WTC11 (cell line): ENCODE data around the gene TYSND1.

ENCODE experiments used
- CREB1 ChIP-seq: sonication (generic); formaldehyde crosslinking; IDR thresholded peaks from 2 replicates; pipeline ENCODE4 v1.8.0; 2023; ENCODE audit warnings: mild to moderate bottlenecking, missing genetic modification reagents
- CTCF ChIP-seq: fragments of 200-600 bp; IDR thresholded peaks from 2 replicates; pipeline ENCODE4 v1.8.0; 2022; ENCODE audit warnings: antibody characterized with exemption
- ESRRA ChIP-seq: sonication (generic); formaldehyde crosslinking; IDR thresholded peaks from 2 replicates; pipeline ENCODE4 v1.8.1; 2022; ENCODE audit warnings: mild to moderate bottlenecking, missing genetic modification reagents, borderline replicate concordance
- ETV6 ChIP-seq: sonication (generic); formaldehyde crosslinking; IDR thresholded peaks from 2 replicates; pipeline ENCODE4 v1.8.1; 2022; ENCODE audit warnings: mild to moderate bottlenecking, missing genetic modification reagents
- GRHL2 ChIP-seq: fragments of 250-450 bp; sonication (Bioruptor Pico); IDR thresholded peaks from 2 replicates; pipeline ENCODE4 v1.8.0; 2022; ENCODE audit warnings: mild to moderate bottlenecking, moderate library complexity; ENCODE audit not compliant: insufficient replicate concordance, severe bottlenecking
- JUN ChIP-seq: sonication (generic); formaldehyde crosslinking; IDR thresholded peaks from 2 replicates; pipeline ENCODE4 v1.8.0; 2023; ENCODE audit warnings: mild to moderate bottlenecking, missing genetic modification reagents
- NFE2L1 ChIP-seq: sonication (generic); formaldehyde crosslinking; IDR thresholded peaks from 2 replicates; pipeline ENCODE4 v1.8.1; 2023; ENCODE audit warnings: missing genetic modification reagents
- SP1 ChIP-seq: sonication (generic); formaldehyde crosslinking; conservative IDR thresholded peaks from 2 replicates; pipeline ENCODE4 v1.8.1; 2022; ENCODE audit warnings: missing genetic modification reagents
- TP53 ChIP-seq: sonication (generic); formaldehyde crosslinking; IDR thresholded peaks from 2 replicates; pipeline ENCODE4 v1.8.1; 2023; ENCODE audit warnings: mild to moderate bottlenecking, missing genetic modification reagents
- ZNF121 ChIP-seq: sonication (generic); formaldehyde crosslinking; IDR thresholded peaks from 2 replicates; pipeline ENCODE4 v1.8.0; 2023; ENCODE audit warnings: missing genetic modification reagents
- ZNF671 ChIP-seq: fragments of 250-450 bp; sonication (Bioruptor Pico); IDR thresholded peaks from 2 replicates; pipeline ENCODE4 v1.8.0; 2021; ENCODE audit warnings: mild to moderate bottlenecking
- TF ChIP-seq, protein P1 (sequence below): sonication (generic); formaldehyde crosslinking; IDR thresholded peaks from 2 replicates; pipeline ENCODE4 v1.8.1; 2022; ENCODE audit warnings: low read depth, mild to moderate bottlenecking, moderate library complexity, missing genetic modification reagents, borderline replicate concordance
- TF ChIP-seq, protein P2 (sequence below): fragments of 250-450 bp; sonication (Bioruptor Pico); IDR thresholded peaks from 2 replicates; pipeline ENCODE4 v1.9.0; 2021; ENCODE audit warnings: mild to moderate bottlenecking
- TF ChIP-seq, protein P3 (sequence below): sonication (generic); formaldehyde crosslinking; IDR thresholded peaks from 2 replicates; pipeline ENCODE4 v1.8.0; 2022; ENCODE audit warnings: mild to moderate bottlenecking, missing genetic modification reagents

DNA sequence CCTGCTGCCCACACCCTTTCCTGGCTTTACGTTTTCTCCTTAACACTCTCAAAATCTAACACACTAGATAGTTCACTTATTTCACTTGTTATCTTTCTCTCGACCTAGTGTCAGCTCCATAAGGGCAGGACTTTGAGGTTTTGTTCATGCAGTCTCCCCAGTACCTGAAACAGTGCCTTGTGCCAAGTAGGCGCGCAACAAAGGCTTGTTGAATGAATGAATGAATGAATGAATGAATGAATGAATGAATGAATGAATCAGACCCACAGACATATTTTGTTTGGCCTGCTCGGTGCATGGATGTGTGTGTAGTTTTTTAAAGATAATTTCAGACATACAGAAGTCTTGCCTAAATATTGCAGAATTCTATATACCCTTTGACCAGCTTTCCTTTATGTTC is 6.2 kb downstream of the TYSND1 start:
- TF ChIP-seq CTCF (no peak), CREB1 (CRISPR knock-in tag) (no peak), SP1 (CRISPR knock-in tag) (no peak), ZNF121 (CRISPR knock-in tag) (no peak), ETV6 (CRISPR knock-in tag) (no peak), JUN (CRISPR knock-in tag) (no peak), NFE2L1 (CRISPR knock-in tag) (no peak), ZNF671 (CRISPR knock-in tag) (no peak), ESRRA (CRISPR knock-in tag) (no peak), TP53 (no peak), GRHL2 (no peak)
- TF ChIP-seq, protein P1, sequence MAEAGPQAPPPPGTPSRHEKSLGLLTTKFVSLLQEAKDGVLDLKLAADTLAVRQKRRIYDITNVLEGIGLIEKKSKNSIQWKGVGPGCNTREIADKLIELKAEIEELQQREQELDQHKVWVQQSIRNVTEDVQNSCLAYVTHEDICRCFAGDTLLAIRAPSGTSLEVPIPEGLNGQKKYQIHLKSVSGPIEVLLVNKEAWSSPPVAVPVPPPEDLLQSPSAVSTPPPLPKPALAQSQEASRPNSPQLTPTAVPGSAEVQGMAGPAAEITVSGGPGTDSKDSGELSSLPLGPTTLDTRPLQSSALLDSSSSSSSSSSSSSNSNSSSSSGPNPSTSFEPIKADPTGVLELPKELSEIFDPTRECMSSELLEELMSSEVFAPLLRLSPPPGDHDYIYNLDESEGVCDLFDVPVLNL (CRISPR knock-in tag) = no peak
- TF ChIP-seq, protein P2, sequence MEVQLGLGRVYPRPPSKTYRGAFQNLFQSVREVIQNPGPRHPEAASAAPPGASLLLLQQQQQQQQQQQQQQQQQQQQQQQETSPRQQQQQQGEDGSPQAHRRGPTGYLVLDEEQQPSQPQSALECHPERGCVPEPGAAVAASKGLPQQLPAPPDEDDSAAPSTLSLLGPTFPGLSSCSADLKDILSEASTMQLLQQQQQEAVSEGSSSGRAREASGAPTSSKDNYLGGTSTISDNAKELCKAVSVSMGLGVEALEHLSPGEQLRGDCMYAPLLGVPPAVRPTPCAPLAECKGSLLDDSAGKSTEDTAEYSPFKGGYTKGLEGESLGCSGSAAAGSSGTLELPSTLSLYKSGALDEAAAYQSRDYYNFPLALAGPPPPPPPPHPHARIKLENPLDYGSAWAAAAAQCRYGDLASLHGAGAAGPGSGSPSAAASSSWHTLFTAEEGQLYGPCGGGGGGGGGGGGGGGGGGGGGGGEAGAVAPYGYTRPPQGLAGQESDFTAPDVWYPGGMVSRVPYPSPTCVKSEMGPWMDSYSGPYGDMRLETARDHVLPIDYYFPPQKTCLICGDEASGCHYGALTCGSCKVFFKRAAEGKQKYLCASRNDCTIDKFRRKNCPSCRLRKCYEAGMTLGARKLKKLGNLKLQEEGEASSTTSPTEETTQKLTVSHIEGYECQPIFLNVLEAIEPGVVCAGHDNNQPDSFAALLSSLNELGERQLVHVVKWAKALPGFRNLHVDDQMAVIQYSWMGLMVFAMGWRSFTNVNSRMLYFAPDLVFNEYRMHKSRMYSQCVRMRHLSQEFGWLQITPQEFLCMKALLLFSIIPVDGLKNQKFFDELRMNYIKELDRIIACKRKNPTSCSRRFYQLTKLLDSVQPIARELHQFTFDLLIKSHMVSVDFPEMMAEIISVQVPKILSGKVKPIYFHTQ (CRISPR knock-in tag) = no peak
- TF ChIP-seq, protein P3, sequence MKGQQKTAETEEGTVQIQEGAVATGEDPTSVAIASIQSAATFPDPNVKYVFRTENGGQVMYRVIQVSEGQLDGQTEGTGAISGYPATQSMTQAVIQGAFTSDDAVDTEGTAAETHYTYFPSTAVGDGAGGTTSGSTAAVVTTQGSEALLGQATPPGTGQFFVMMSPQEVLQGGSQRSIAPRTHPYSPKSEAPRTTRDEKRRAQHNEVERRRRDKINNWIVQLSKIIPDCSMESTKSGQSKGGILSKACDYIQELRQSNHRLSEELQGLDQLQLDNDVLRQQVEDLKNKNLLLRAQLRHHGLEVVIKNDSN (CRISPR knock-in tag) = no peak
